Neural crest cell (in vitro differentiated cells): ENCODE data around the gene MTURN. TPM values are rescaled to one million over a fixed set of nuclear protein-coding genes. Genes with fewer than 3 reads are reported as not detected.

Experiments
- DNase-seq: peaks from one replicate; pipeline ENCODE4 v3.0.0; 2021; ENCODE audit warnings: low read depth, mixed read lengths, low spot score
- H3K27ac Mint-ChIP-seq: one replicate; pipeline ENCODE4 v1.8.0; 2021; ENCODE audit warnings: mild to moderate bottlenecking, mixed read lengths; ENCODE audit not compliant: unreplicated experiment
- H3K27me3 Mint-ChIP-seq: 2 replicates; pipeline ENCODE4 v1.8.0; 2021; ENCODE audit warnings: low read depth, mild to moderate bottlenecking, mixed read lengths
- H3K36me3 Mint-ChIP-seq: 2 replicates; pipeline ENCODE4 v1.8.0; 2021; ENCODE audit warnings: low read depth, mild to moderate bottlenecking, mixed read lengths
- H3K4me1 Mint-ChIP-seq: 2 replicates; pipeline ENCODE4 v1.8.0; 2021; ENCODE audit warnings: mixed read lengths
- H3K4me3 Mint-ChIP-seq: one replicate; pipeline ENCODE4 v1.8.0; 2021; ENCODE audit warnings: mild to moderate bottlenecking, mixed read lengths
- H3K9me3 Mint-ChIP-seq: 2 replicates; pipeline ENCODE4 v1.8.0; 2021; ENCODE audit warnings: mixed read lengths
- total RNA-seq: library from RNA; stranded (reverse); gene quantifications from 2 replicates; pipeline ENCODE4 v1.2.1, GENCODE V29; 2021
- TF ChIP-seq, protein P1 (sequence below): fragments of 200-600 bp; sonication (generic); conservative IDR thresholded peaks from 2 replicates; pipeline ENCODE4 v1.5.0; 2021; ENCODE audit warnings: antibody characterized with exemption, mild to moderate bottlenecking

The MTURN gene
- total RNA-seq, 1 donor from 2014 or later: 6.6 TPM

DNA sequence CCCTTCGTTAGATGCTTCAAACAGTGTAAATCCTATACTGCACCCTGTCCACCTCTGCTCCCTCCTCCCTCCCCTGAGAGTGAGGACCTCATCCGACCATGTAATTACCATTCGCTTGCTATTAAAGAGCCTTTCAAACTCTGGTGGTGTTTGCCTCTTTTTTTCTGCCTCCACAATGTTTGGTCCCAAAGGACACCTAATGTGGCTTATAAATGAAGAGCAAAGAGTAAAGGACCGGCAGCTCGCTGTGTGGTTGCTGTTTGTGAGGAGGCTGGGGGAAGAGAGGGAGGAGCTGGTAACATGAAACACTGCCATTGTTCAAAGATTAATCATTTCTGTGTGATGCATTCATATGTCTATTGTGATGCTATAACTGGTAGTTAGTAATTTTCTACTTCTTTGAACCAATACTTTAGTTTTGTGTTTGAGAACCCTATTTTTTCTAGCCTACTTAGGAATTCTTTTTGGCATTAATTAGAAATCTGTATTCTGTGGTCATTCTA is 27.9 kb downstream of the MTURN start:
- H3K4me3 Mint-ChIP-seq: peak overlapping the region; percentile 41
- TF ChIP-seq, protein P1, sequence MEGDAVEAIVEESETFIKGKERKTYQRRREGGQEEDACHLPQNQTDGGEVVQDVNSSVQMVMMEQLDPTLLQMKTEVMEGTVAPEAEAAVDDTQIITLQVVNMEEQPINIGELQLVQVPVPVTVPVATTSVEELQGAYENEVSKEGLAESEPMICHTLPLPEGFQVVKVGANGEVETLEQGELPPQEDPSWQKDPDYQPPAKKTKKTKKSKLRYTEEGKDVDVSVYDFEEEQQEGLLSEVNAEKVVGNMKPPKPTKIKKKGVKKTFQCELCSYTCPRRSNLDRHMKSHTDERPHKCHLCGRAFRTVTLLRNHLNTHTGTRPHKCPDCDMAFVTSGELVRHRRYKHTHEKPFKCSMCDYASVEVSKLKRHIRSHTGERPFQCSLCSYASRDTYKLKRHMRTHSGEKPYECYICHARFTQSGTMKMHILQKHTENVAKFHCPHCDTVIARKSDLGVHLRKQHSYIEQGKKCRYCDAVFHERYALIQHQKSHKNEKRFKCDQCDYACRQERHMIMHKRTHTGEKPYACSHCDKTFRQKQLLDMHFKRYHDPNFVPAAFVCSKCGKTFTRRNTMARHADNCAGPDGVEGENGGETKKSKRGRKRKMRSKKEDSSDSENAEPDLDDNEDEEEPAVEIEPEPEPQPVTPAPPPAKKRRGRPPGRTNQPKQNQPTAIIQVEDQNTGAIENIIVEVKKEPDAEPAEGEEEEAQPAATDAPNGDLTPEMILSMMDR: no peak
- H3K27me3 Mint-ChIP-seq: peaks cover 7% of the 10 kb centered on the region
- H3K36me3 Mint-ChIP-seq: no peaks in the 10 kb centered on the region
- no peak for DNase-seq
- H3K27ac Mint-ChIP-seq: no peak overlapping the region
- no peaks in the 10 kb centered on the region for H3K9me3 Mint-ChIP-seq
- H3K4me1 Mint-ChIP-seq: peaks cover 32% of the 10 kb centered on the region

DNA sequence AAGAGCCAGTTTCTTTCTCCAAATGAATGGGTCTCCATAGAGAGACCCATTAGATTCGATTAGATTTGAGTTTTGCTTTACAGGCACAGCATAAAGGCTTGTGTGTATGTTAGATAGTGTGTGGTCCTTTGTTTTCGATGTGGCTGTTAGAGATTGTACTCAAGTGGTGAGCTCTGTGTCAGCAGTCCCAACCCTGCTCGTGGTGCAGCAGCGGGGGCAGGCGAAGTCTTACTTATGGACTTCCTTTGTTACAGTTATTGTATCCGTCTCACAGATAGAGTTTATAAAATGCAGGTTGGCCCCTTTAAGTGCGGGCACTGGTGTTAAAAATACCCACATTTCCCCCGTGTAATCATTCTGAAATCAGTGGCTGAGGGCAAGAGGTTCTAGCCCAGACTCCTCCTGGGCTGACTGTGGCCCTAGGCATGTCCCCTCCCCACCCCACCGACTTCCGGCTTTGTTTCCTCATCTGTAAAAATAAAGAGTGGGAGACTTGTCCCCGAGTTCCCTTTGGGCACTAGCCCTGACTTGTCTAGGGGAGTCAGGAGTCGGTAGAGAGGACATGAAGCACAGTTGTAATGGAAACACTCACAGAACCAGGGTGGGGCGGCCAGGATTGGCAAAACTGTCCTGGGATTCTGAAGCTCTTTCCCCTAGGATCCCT is 28.6 kb downstream of the MTURN start:
- Mint-ChIP-seq H3K36me3 (no peaks in the 10 kb centered on the region), H3K27me3 (peaks cover 12% of the 10 kb centered on the region), H3K9me3 (no peaks in the 10 kb centered on the region), H3K4me3 (peak overlapping the region; percentile 41), H3K4me1 (peaks cover 32% of the 10 kb centered on the region), H3K27ac (peak overlapping the region; percentile 95)
- no peak for DNase-seq
- TF ChIP-seq, protein P1: no peak

DNA sequence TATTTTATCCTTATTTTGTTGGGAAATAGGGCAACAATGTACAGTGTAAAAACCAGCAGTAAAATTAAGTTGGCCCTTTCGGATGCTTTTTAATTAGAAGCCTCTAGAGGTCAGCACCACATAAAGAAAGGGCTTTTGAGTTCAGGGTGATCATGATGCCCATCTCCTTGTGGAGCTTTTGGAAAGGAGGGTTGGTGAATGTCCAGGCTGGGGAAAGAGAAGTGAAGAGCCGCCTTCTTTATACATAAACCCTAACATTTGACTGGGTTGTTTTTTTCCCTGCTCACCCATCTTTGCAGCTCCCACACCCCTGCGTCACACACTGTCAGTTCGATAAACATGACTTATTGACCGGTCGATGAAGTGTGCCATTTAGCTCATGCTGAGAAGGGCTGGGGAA is 29.8 kb downstream of the MTURN start:
- Mint-ChIP-seq H3K4me3 (peak overlapping the region; percentile 63), H3K4me1 (peaks cover 41% of the 10 kb centered on the region), H3K27me3 (peaks cover 21% of the 10 kb centered on the region), H3K27ac (no peak overlapping the region), H3K9me3 (no peaks in the 10 kb centered on the region), H3K36me3 (no peaks in the 10 kb centered on the region)
- no peak for DNase-seq
- TF ChIP-seq, protein P1: peak; percentile 74

DNA sequence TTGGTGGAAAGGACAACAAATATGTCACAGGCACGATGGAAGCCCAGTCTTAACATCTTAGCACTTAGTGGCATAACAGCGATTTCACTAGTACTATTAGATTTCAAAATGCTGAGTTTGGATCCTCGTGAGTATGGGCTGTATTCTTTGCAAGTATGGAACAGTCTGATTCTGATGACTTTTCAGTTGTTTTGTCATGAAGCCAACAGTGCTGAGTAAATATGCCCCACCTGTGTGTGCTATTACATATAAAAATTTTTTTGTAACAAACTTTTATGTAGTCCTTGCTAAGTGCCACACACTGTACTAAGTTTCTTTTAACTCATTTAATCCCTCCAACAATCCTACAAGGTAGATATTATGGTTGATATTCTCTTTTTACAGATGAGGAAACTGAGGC is 30.8 kb downstream of the MTURN start:
- no peak overlapping the region for H3K4me3 Mint-ChIP-seq
- H3K9me3 Mint-ChIP-seq: no peaks in the 10 kb centered on the region
- no peak overlapping the region for H3K27ac Mint-ChIP-seq
- H3K36me3 Mint-ChIP-seq: no peaks in the 10 kb centered on the region
- TF ChIP-seq, protein P1: no peak
- H3K27me3 Mint-ChIP-seq: peaks cover 21% of the 10 kb centered on the region
- DNase-seq: no peak
- peaks cover 41% of the 10 kb centered on the region for H3K4me1 Mint-ChIP-seq

DNA sequence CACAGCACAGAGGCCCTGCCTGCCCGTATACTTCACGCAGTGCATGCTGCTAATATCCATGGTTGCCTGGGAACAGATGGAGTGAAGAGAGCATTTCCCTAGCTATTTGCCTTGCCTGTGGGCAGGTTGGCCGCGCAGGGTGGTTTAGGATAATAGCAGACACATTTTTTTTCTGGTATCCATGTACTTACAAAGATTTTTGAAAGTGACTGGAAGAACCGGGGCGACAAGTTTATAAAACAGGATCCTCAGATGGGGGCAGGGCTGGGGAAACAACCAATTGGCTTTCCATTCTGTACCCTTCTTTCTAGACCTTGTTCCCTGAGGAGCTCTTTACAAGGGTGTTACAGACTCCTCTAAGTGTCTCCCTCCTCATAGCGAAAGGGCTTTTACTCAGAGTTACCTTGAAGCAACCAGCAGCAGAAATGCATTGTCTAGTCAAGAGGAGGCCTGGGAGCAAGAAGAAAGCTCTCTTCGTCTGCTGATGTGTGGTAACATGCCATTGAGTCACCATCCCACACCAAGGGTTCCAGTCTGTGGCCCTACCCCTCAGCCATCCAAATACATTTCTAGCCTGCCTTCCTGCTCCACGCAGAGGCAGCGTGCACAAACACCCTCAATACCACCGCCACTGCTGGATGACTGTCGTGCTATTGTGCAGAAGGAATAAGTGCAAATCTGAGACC is 31.5 kb downstream of the MTURN start:
- Mint-ChIP-seq H3K27me3 (peaks cover 21% of the 10 kb centered on the region), H3K27ac (no peak overlapping the region), H3K4me1 (peaks cover 45% of the 10 kb centered on the region), H3K36me3 (no peaks in the 10 kb centered on the region), H3K4me3 (no peak overlapping the region), H3K9me3 (no peaks in the 10 kb centered on the region)
- DNase-seq: no peak
- TF ChIP-seq, protein P1: no peak
